ENCODE results near the gene RBM15B.

DNA sequence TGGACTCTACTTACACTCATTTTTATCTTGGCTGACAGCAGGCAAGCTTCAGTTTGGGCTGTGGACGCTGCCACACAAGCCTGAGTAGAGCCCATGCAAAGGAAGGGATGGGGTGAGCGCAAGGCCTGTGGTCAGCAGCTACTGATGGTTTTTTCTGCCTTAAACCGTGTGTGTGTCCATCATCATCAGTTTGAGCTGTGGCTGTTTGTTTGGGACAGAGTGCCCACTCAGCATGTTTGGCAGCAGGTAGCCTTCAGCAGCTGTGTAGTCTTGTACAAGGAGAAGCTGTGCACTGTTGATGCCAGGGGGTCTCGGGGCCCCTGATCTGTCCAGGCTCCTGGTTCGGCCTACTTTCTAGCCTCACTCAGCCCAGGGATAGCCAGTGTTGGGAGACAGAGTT is 3.5 kb downstream of the RBM15B start:
- TF ChIP-seq, protein P1, sequence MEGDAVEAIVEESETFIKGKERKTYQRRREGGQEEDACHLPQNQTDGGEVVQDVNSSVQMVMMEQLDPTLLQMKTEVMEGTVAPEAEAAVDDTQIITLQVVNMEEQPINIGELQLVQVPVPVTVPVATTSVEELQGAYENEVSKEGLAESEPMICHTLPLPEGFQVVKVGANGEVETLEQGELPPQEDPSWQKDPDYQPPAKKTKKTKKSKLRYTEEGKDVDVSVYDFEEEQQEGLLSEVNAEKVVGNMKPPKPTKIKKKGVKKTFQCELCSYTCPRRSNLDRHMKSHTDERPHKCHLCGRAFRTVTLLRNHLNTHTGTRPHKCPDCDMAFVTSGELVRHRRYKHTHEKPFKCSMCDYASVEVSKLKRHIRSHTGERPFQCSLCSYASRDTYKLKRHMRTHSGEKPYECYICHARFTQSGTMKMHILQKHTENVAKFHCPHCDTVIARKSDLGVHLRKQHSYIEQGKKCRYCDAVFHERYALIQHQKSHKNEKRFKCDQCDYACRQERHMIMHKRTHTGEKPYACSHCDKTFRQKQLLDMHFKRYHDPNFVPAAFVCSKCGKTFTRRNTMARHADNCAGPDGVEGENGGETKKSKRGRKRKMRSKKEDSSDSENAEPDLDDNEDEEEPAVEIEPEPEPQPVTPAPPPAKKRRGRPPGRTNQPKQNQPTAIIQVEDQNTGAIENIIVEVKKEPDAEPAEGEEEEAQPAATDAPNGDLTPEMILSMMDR (IDR thresholded peaks at IDR 0.05): no peak
- TF ChIP-seq POLR2A (IDR thresholded peaks at IDR 0.05): no peak

Measured in esophagus squamous epithelium (tissue), 4 donors.